Activated CD8-positive, alpha-beta memory T cell treated with anti-CD3 and anti-CD28 coated beads, Interleukin-2, amount 50 U/mL, for 1 hour (primary cell): ENCODE results near the gene COBL.

Experiments
- DNase-seq: peaks from one replicate; pipeline ENCODE4 v3.0.0-alpha.2; 2020; ENCODE audit errors: extremely low read depth

Gene COBL

GRCh38 chr7:51234609-51235308 is 81.8 kb downstream of the COBL start:
- DNase-seq = no peak

- DNase-seq = no peak
Observed at GRCh38 chr7:51234139-51234538, 82.5 kb downstream of the COBL start.

GRCh38 chr7:51233374-51233773 is 83.2 kb downstream of the COBL start:
- DNase-seq = no peak

- no peak for DNase-seq
Observed at GRCh38 chr7:51230723-51231122, 85.9 kb downstream of the COBL start.

GRCh38 chr7:51230324-51230625 is 86.3 kb downstream of the COBL start:
- no peak for DNase-seq

GRCh38 chr7:51229620-51230323 is 86.8 kb downstream of the COBL start:
- no peak for DNase-seq

- no peak for DNase-seq
Observed at GRCh38 chr7:51229106-51229537, 87.5 kb downstream of the COBL start.

- DNase-seq = no peak
Observed at GRCh38 chr7:51228386-51228958, 88.1 kb downstream of the COBL start.

GRCh38 chr7:51227861-51228260 is 88.7 kb downstream of the COBL start:
- DNase-seq = no peak

- DNase-seq = no peak
Observed at GRCh38 chr7:51226916-51227535, 89.6 kb downstream of the COBL start.

- DNase-seq = no peak
Observed at GRCh38 chr7:51226063-51226755, 90.4 kb downstream of the COBL start.

GRCh38 chr7:51224811-51225595 is 91.6 kb downstream of the COBL start:
- no peak for DNase-seq

GRCh38 chr7:51223505-51223904 is 93.1 kb downstream of the COBL start:
- no peak for DNase-seq

- no peak for DNase-seq
Observed at GRCh38 chr7:51222916-51223315, 93.7 kb downstream of the COBL start.

- DNase-seq = no peak
Observed at GRCh38 chr7:51220226-51220625, 96.4 kb downstream of the COBL start.

GRCh38 chr7:51219261-51219988 is 97.2 kb downstream of the COBL start:
- no peak for DNase-seq

GRCh38 chr7:51217804-51218203 is 98.8 kb downstream of the COBL start:
- DNase-seq = no peak

- DNase-seq = no peak
Observed at GRCh38 chr7:51214098-51214497, 102.5 kb downstream of the COBL start.

GRCh38 chr7:51213618-51214017 is 103.0 kb downstream of the COBL start:
- DNase-seq = no peak

- DNase-seq = no peak
Observed at GRCh38 chr7:51210766-51211165, 105.8 kb downstream of the COBL start.

- DNase-seq = no peak
Observed at GRCh38 chr7:51209426-51209825, 107.2 kb downstream of the COBL start.
